Stimulated activated CD4-positive, alpha-beta T cell treated with anti-CD3 and anti-CD28 coated beads, Interleukin-4, amount 100 ng/mL, for 4 hours (primary cell): Measurements from ENCODE around the gene UBAC1.
"Not testable (repeated sequence)": the region's sequence is repeated elsewhere in the genome, so short reads cannot be mapped to it uniquely, and the experiment has no call there.

Experiments
- DNase-seq, 2 experiments: peaks; one replicate each; pipeline ENCODE4 v3.0.0-alpha.2; 2020

UBAC1 gene

DNA sequence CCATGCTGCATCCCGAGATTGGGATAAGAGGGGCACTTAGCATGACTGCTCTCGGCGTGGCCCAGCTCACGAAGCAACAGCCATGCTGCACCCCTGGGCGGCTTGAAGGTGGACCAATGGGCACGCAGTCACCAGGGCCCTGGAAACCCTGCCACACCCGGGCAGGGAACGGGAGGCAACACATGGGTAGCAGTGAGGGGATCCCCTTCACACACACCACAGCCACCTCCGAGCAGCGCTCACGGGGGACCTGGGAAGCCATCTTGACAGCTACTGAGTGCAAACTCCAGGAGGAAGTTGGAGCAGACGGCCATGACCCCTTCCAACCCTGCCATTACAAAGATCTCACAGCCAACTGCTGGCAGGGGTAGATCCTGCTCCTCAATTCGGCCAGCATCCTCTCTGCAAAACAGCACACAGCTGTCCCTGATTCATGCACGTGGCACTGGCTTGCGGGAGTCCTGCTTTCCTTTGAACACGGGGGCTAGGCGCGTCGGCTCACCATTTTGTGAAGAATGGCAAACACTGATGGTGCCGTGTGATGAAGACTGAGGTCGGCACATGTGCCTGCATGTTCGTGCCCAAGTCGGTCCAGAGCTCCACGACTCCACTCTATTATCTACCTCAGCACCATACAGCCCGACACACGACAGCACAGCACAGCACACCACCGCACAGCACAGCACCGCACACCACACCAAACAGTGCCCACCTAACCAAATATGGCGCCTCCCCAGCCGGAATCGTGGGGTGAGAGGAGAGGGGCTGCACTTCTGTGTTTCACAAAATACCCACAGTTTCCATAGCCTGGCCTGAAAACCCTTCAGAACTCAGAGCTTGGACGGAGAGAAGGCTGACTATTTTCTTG, 5.0 kb downstream of the UBAC1 start:
- DNase-seq = no peak

DNA sequence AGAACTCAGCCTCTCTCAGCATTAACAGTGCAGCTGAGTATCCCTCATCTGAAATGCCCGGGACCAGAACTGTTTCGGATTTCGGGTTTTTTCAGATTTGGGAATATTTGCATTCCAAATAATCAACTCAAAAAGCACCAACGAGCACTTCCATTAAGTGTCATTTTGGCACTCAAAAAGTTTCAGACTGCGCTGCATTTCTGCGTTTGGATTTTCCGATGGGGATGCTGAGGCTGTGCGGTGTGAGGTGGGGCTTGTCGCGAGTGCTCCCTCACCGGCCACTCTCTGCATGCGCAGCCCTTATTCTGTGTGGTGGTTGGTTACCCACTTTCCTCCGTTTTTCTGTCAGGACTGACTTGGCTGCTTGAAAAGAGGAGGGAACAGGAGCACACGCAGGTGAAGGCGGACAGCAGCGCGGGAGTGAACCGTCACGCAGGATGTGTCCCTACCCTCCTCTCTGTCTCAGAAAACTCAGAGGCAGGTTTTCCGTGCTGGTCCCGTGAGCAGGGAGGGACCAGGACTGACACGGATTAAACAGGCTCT, 8.4 kb downstream of the UBAC1 start:
- no peak for DNase-seq

DNA sequence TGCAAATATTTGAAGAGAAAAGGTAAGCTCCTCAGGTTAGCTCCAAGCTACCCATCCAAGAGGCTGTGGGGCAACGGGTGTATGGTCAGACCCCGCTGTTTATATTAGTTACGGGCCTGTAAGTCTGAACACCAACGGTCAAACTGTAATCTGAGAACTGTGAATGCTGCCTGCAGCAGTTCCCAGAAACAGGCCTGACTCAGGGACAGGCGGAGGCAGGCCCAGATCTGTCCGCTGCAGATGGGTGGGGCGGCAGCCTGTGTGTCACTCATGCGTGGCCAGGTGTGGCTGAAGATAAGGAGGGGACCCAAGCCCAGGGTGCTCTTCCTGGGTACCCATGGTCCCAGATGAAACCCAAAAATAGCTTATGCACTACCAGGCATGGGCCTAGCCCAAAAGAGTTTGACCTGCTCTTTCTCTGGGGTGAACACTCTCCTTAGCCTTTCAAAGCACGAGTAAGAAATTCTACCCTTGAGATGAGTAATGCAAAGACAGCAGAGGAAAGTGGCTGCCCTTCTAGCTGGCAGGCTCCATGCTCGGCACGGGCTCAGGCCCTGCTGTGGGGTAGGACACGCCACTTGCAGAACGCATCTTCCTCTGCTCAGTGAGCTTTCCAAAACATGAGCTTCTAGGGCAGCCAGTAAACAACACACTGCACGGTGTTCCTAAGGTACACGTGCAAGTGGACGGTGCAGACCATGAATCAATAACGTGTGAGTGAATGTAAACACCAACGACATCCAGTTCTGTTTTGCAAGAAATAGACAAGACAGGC, 9.1 kb downstream of the UBAC1 start:
- no peak for DNase-seq

DNA sequence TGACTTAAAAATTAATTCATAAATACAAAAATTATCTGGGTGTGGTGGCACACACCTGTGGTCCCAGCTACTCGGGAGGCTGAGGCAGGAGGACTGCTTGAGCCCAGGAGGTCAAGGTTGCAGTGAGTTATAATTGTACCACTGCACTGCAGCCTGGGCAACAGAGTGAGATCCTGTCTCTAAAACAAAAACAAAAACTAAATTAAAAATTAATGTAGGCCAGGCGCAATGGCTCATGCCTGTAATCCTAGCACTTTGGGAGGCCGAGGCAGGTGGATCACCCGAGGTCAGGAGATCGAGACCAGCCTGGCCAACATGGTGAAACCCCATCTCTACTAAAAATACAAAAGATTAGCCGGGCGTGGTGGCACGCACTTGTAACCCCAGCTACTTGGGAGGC, 9.9 kb downstream of the UBAC1 start:
- not testable (repeated sequence) for DNase-seq

DNA sequence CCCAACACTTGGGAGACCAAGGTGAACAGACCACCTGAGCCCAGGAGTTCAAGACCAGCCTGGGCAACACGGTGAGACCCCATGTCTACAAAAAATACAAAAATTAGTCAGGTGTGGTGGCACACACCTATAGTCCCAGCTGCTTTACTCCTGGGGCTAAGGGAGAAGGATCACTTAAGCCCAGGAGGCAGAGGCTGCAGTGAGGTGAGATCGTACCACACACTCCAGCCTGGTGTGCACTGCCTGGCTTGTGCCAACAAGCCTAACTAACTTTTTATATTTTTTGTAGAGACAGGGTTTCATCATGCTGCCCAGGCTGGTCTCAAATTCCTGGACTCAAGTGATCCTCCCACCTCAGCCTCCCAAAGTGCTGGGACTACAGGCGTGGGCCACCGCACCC, 10.3 kb downstream of the UBAC1 start:
- DNase-seq = not testable (repeated sequence)

DNA sequence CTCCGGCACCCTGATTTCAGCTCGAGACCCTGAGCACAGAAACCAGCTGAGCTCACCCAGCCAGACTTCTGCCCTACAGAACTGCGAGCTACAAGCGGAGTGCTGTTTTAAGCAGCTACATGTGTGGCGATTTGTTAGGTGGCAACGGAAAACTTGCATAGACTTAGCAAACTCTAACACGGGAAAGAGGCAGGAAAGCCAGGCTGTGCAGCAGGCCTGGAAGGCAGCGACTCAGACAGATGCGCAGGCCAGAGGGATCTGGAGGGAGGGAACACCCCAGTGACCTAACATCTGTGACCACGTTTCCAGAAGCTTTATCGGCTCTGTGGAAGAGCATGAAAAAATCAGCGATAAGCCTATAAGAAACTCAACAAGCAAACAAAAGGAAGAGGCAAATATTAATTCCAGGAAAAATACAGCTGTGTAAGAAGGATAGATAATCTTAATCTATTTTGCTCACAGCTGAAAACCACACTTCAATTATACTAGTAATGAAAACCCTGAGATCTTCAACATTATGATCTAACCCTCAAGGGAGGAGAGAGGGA, 11.0 kb downstream of the UBAC1 start:
- no peak for DNase-seq

DNA sequence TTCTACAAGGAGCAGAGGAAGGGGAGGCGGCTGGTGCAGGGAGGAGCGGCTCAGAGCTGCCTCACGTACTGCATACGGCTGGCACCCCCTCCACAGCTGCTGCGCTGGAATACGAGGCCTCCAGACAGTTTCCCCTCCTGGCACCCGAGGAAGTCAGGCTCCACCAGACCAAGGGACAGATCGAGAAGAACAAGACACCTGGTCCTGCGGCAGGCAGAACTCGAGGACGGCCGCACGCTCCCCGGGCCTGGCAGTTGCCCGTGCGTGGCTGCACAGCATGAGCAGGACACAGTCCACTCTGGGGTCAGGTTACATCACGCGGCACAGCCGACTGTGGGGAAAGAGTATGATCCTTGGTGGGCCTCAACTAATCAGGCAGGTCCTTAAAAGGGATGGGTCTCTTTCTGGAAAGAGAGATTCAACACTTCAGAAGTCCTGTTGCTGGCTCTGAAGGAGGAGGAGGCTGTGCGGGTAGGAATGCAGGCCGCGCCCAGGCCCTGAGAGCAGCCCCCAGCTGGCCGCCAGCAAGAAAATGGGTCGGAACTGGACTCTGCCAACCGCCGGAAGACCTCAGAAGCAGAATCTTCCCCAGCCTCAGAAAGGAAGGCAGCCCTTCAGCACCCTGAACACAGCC, 11.6 kb downstream of the UBAC1 start:
- no peak for DNase-seq

DNA sequence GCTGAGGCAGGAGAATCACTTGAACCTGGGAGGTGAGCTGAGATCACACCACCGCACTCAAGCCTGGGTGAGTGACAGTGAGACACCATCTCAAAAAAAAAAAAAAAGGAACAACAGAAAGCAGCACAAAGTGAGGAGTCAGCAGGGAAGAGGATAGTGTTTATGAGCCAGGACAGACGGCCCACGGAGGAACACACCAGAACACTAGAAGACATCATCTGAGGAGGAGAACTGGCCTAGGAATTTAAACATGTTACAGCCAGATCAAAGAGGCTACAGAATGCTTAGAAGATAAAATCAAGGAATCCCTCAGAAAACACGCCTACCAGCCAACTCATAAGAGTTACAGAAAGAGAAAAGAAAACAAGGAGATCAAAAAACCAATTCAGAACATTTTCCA, 12.2 kb downstream of the UBAC1 start:
- DNase-seq = no peak

DNA sequence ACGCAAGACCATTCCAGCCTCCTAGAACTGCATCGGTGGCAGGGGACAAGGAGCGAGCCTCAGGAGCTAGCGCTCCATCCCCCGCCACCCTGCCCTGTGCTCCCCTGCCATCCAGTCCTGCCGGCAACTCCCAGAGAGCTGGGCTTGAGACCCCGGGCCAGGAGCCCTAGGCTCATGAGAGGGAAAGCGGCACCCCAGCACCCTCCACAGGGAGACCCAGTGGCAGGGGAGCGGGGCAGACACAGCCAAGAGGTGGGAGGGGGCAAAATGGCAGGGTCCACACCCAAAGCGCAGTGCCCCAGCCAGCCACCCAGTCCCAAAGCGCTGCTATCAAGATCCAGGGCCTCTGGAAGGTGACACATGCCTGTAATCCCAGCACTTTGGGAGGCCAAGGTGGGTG, 12.7 kb downstream of the UBAC1 start:
- no peak for DNase-seq

DNA sequence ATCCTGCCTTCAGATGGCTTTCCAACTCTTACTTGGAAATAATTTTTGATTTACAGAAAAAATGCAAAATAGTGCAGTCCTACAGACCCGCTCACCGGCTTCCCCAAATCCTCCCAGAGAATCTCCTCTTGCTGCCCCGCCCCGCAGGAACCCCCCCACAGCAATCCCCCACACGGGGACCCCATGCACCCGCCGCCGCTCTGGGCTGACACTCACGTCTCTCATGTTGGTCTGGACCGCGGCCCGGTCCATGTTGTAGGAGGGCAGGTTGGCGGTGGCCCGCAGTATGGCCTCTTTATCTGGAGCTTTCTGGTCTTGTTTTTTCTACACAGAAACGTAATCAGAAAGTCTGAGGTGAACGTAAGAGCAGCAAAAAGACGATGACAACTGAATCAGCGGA, 13.6 kb downstream of the UBAC1 start:
- DNase-seq = no peak

DNA sequence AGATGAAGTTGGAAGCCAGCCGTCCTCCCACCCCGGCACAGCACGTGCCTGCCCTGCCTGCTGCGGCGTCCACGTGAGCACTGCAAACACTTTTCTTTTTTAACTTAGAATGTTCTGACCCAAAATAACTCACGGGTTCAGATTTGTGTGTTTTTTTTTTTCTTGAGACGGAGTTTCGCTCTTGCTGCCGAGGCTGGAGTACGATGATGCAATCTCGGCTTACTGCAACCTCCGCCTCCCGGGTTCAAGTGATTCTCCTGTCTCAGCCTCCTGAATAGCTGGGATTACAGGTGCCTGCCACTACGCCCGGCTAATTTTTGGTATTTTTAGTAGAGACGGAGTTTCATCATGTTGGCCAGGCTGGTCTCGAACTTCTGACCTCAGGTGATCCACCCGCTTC, 14.1 kb downstream of the UBAC1 start:
- DNase-seq = not testable (repeated sequence)

DNA sequence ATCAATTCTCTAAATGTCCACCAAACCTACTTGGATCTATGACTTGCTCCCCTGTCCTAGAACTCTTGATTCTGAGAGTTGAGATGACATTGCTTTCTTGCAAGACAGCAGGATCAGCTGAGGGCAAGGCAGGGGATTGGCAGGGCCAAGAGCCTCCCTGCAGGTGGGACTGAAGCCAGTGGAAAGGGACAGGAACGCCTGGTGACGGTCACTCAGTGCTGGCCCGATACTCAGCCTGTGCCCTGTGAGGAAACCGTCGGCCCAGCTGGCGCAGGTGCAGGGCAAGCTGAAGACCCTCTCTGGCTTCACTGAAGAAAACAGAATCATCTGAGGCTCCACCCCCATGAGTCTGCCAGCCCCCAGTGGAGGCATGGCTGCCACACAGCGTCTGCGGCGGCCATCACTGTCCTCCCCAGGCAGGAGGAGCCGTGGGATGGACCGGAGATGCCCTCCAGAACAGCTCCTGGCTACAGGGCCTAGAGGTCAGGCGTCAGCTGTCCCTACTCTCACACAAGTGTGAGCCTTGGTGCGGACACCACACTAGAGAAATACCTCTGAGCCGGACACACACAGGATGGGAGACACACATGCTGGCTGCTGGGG, 14.7 kb downstream of the UBAC1 start:
- DNase-seq = no peak

DNA sequence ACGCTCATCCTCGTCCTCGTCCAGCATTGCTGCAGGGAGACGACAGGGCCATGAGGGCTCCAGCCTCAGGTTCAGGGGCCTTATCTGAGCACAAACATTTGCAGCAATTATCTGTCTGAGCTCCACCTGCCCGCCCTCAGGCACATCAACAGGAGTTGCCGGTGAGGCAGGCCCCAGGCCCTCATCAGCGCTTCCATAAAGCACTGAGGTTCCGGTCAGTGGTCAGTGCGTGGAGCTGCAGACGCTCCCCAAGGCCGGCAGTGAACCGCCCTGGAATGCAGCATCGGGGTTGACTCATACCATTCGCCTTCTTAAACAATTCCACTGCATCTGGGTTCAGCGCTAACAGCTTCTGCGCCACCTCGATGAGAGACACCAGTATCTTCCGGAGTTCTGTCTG, 15.2 kb downstream of the UBAC1 start:
- DNase-seq = no peak

DNA sequence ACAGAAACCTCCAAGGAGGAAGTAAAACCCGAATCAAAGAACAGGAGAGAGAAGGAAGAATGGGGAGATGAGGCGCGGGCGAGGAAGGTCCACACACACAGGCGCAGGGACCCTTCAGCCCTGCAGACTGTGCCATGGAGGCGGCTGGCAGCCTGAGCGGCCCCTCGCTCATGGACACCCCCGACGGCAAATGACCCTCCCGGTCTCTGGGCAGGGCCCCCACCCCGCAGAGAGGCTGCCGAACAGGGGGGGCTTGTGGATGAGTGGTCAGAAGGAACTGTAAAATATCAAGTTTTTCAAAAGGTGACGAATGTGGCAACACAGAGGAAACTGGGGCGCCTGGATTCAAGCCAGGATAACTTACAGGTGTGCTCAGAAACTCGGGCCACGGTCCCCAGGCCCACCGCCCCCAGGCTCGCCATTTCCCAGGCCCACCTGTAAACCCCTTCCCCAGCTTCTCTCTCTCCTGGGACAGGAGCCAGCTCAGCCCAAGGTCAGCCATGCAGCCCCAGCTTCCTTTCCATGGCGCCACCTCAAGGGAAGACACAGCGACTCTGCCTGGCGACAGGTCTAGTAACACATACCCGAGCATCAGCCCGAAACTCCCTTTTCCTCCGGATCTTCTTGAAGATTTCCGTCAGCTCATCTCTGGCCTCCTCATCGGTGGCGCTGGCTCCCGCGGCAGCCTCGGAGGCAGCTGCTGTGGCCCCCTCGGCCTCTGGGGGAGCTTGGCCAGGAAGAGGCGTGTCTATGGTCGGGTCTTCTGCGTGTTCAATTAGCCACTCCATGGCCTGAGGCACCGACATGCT, 16.5 kb downstream of the UBAC1 start:
- DNase-seq = no peak

DNA sequence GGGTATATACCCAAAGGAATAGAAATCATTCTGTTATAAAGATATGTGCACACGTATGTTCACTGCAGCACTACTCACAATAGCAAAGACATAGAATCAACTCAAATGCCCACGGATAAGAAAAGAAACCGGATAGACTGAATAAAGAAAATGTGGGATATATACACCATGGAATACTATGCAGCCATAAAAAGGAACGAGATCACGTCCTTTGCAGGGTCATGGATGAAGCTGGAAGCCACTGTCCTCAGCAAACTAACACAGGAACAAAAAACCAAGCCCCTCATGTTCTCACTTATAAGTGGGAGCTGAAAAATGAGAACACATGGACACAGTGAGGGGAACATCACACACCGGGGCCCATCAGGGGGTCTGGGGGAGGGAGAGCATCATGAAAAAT, 17.6 kb downstream of the UBAC1 start:
- not testable (repeated sequence) for DNase-seq

DNA sequence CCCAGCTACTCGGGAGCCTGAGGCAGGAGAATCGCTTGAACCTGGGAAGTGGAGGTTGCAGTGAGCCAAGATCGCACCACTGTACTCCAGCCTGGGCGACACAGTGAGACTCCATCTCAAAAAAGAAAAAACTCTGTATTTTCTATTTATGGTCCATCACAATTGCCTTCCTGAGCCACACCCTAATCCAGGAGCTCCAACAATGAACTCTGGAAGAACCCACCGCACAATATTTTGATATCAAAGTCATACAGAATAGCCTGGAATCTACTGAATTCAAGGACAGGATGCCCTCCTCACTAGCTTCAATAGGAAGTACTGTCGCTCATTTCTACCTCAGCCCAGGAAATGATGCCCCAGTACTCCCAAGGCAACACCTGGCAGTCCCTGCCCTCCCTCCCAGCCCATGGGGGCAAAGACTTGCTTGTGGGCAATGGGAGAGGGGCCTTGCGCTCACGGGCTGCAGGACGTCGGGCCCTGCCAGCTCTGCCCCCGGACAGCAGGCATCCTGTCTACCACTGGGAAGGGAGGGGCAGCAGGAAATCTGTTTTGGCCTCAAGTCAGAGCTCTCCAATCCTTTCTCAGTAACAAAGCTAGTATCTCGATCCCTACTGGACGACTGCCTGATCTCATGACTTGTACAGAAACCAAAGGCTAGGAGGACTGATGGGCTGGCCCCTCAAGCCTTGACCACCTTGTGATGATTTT, 19.7 kb downstream of the UBAC1 start:
- DNase-seq = no peak

DNA sequence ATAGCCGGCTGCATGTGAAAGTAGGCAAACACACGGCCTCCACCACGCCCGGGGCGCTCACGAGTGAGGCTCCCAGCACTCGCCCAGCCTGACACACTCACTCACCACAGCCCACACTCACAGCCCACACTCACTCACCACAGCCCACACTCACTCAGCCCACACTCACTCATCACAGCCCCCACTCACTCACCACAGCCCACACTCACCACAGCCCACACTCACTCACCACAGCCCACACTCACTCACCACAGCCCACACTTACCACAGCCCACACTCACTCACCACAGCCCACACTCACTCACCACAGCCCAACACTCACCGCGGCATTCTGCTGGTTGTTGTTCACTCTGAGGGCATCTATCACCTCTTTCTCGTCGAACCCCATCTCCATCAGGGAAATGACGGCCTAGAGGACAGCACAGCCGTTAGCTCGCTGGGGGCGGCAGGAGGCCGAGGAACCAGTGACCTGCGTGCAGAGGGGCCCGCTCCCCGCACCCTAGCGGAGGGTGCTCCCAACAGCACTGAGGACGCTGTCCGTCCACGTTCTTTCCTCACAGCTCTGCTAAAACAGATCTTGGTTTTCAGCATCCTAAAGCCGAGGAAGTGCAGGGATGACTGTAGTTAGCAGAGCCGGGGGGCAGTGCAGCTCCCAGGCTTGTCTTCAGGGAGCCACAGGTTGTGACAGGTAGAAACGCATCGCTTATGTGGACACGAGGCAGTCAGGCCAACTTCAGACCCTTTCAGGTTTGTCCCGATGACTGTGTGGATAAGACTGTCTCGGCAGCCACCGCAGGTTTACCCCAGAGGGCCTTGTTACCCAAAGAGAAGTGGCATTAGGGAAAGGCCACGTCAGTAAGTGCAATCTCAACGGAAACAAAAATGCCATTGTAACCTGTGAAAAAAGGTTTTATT, 21.6 kb downstream of the UBAC1 start:
- DNase-seq = peak in 1 of 2 experiments; percentile 58

DNA sequence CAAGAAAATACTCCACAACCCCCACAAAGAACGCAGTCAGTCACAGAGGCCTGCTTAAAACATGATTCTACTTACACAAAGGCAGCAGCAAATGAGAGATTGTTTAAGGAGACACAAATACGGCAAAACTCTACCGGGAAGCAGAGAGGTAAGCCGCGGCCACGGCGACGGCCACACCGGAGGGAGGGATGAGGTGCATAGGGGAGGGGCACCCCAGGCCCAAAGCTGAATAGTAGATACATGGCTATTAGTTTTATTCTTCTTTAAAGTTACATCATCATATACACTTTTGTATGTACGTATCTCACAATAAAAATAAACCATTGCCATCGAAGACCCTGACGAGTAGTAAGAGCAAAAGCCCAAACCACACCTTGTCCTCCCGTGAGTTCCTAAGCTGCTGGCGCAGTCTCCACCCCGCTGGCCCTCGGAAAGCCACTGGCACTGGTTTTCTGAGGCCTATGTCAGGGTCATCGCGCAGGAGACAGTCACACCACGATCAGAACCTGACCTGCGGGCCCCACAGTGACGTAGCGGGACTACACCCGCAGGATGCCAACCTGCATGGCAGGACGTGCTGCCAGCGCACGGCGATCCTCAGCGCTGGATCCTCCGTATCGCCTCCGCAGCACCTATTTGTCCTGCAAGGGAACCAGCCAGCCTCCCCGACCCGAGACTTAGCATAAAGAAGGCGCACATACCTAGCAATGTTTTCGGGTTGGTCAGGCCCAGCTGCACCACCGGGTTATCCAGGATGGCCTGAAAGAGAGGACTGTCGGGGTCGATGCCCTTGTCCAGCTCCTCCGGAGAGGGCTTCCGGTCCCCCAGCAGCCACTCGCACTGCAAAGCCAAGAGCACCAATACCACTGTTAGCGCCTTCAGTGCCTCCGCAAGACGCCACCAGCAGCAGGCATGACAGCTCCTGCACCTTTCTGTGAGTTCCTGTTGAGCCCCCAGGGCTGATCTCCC, 23.4 kb downstream of the UBAC1 start:
- no peak for DNase-seq

DNA sequence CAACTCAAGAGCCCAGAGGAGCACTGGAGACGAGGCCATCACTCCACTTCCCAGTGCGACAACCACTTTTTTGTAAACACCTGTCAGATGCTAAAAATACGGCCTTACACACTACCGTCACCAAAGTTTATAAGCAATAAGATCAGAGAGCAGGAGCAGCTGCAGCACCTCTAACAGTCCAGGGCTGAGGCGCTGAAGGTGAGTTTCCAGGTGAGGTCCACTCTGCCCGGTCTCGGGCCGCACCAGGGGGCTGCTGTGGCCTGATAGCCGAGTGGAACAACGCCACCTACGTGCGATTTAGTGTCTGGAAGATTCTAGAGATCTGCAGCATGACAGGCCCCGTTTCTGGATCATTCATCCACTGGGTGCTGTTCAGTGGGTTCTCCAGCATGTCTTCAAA, 28.1 kb downstream of the UBAC1 start:
- no peak for DNase-seq
